ENCODE measurements around the gene KANK2. TPM values are rescaled to one million over a fixed set of nuclear protein-coding genes. Genes with fewer than 3 reads are reported as not detected.

Gene KANK2
- total and polyA plus RNA-seq, 2 experiments from 2014 or later = 15.9 to 65.4 TPM

- Histone ChIP-seq H3K27me3 (ENCODE audit: insufficient read depth) (no peaks in the 10 kb centered on the region), H3K4me1 (ENCODE audit: insufficient read depth) (peaks cover 8% of the 10 kb centered on the region; the same call in 1 of the 2 replicates), H3K9me2 (ENCODE audit: insufficient read depth) (no peaks in the 10 kb centered on the region), H4K20me1 (replicated peaks; ENCODE audit: insufficient read depth) (no peaks in the 10 kb centered on the region; the same call in 1 of the 2 replicates), H3K27ac (ENCODE audit: low read depth) (no peak overlapping the region), H3K4me3 (no peak overlapping the region), H3K4me2 (no peak overlapping the region), H3F3A (replicated peaks; ENCODE audit: low read depth) (0 out of 2 replicates have a peak, but pooled peaks cover 6% of the 10 kb centered on the region), H2AFZ (no peak overlapping the region), H3K79me2 (replicated peaks; ENCODE audit: insufficient read depth) (no peaks in the 10 kb centered on the region), H3K36me3 (ENCODE audit: insufficient read depth) (no peaks in the 10 kb centered on the region; the same call in 1 of the 2 replicates)
- Mint-ChIP-seq H3K36me3 (ENCODE audit: low read depth) (peaks cover 23% of the 10 kb centered on the region), H3K27me3 (ENCODE audit: insufficient read depth, low read depth, poor library complexity) (peaks cover 4% of the 10 kb centered on the region), H3K4me1 (peaks cover 1% of the 10 kb centered on the region), H3K4me3 (no peak overlapping the region), H3K9me3 (no peaks in the 10 kb centered on the region), H3K27ac (no peak overlapping the region)
- DNase-seq (ENCODE audit: low spot score) (no peak), ATAC-seq (no peak)
- TF ChIP-seq STAT1 (IDR thresholded peaks at IDR 0.05; ENCODE audit: unreplicated experiment) (no peak), EZH2phosphoT487 (IDR thresholded peaks at IDR 0.05; ENCODE audit: unreplicated experiment) (no peak), NANOG (IDR thresholded peaks at IDR 0.05; ENCODE audit: borderline replicate concordance) (no peak), ZNF462 (CRISPR knock-in tag; IDR thresholded peaks at IDR 0.05) (no peak), JUNB (IDR thresholded peaks at IDR 0.05; ENCODE audit: unreplicated experiment) (no peak)
Measured at GRCh38 chr19:11190501-11190900, 6.8 kb downstream of the KANK2 start.

GRCh38 chr19:11187441-11187840 is 9.9 kb downstream of the KANK2 start:
- Histone ChIP-seq H3K79me2 (replicated peaks; ENCODE audit: insufficient read depth) (no peaks in the 10 kb centered on the region), H3K4me1 (ENCODE audit: insufficient read depth) (no peaks in the 10 kb centered on the region; the same call in 1 of the 2 replicates), H3F3A (replicated peaks; ENCODE audit: low read depth) (0 out of 2 replicates have a peak, but pooled peaks cover 6% of the 10 kb centered on the region), H3K9me2 (ENCODE audit: insufficient read depth) (no peaks in the 10 kb centered on the region), H3K27ac (ENCODE audit: low read depth) (no peak overlapping the region), H2AFZ (no peak overlapping the region), H3K27me3 (ENCODE audit: insufficient read depth) (no peaks in the 10 kb centered on the region), H3K36me3 (ENCODE audit: insufficient read depth) (no peaks in the 10 kb centered on the region; the same call in 1 of the 2 replicates), H4K20me1 (replicated peaks; ENCODE audit: insufficient read depth) (no peaks in the 10 kb centered on the region; the same call in 1 of the 2 replicates), H3K4me2 (no peak overlapping the region), H3K4me3 (no peak overlapping the region)
- Mint-ChIP-seq H3K4me1 (no peaks in the 10 kb centered on the region), H3K27ac (no peak overlapping the region), H3K36me3 (ENCODE audit: low read depth) (peaks cover 24% of the 10 kb centered on the region), H3K27me3 (ENCODE audit: insufficient read depth, low read depth, poor library complexity) (peaks cover 4% of the 10 kb centered on the region), H3K9me3 (no peaks in the 10 kb centered on the region), H3K4me3 (no peak overlapping the region)
- ATAC-seq = no peak
- DNase-seq (ENCODE audit: low spot score) = no peak
- TF ChIP-seq ZNF331 (CRISPR knock-in tag; IDR thresholded peaks at IDR 0.05; ENCODE audit: low read depth) (no peak), ZNF114 (CRISPR knock-in tag; IDR thresholded peaks at IDR 0.05) (no peak), POLR2AphosphoS5 (IDR thresholded peaks at IDR 0.05; ENCODE audit: low read depth) (no peak), NANOG (IDR thresholded peaks at IDR 0.05; ENCODE audit: borderline replicate concordance) (no peak), REST (IDR thresholded peaks at IDR 0.05; ENCODE audit: unreplicated experiment) (no peak), EZH2phosphoT487 (IDR thresholded peaks at IDR 0.05; ENCODE audit: unreplicated experiment) (no peak), ETS1 (IDR thresholded peaks at IDR 0.05) (no peak), JUNB (IDR thresholded peaks at IDR 0.05; ENCODE audit: unreplicated experiment) (no peak)

All from GM23338 (cell line).